ENCODE measurements around the gene PSG11. TPM values are rescaled to one million over a fixed set of nuclear protein-coding genes. Genes with fewer than 3 reads are reported as not detected.

Gene PSG11
- total RNA-seq: not detected in 2 replicates

GRCh38 chr19:43026369-43026768, at the start of gene PSG11:
PSG11 (minus strand) TSS chr19:43026469; CDS start chr19:43026372, 97 bp downstream.

Other genes with a start within 250 kb of the PSG11 start
- 1.1 and 3.1 TPM in 2 replicates for gene PSG1, start 146.8 kb downstream of the PSG11 start, total RNA-seq
- not detected in 2 replicates for gene PSG6, start 108.6 kb downstream of the PSG11 start, total RNA-seq
- 0.64 TPM in 1 of 2 replicates, not detected in the other for gene PSG7, start 89.3 kb downstream of the PSG11 start, total RNA-seq
- 0.07 TPM in 1 of 2 replicates, not detected in the other for gene PSG2, start 56.2 kb upstream of the PSG11 start, total RNA-seq
- gene PSG5, start 160.1 kb upstream of the PSG11 start, total RNA-seq: 0.27 TPM in 1 of 2 replicates, not detected in the other
- 31.8 and 33.3 TPM in 2 replicates for gene PSG4, start 179.2 kb upstream of the PSG11 start, total RNA-seq
- gene PSG9, start 243.1 kb upstream of the PSG11 start, total RNA-seq: 0.64 and 0.87 TPM in 2 replicates